Eye (tissue), 1 donor: Measurements from ENCODE around the gene TTI1.
A peak's percentile ranks its signal among the peaks of the same experiment; 100 is the strongest.

Experiments used
- DNase-seq: peaks from one replicate; pipeline ENCODE4 v3.0.0-alpha.2; 2015

Gene TTI1

DNA sequence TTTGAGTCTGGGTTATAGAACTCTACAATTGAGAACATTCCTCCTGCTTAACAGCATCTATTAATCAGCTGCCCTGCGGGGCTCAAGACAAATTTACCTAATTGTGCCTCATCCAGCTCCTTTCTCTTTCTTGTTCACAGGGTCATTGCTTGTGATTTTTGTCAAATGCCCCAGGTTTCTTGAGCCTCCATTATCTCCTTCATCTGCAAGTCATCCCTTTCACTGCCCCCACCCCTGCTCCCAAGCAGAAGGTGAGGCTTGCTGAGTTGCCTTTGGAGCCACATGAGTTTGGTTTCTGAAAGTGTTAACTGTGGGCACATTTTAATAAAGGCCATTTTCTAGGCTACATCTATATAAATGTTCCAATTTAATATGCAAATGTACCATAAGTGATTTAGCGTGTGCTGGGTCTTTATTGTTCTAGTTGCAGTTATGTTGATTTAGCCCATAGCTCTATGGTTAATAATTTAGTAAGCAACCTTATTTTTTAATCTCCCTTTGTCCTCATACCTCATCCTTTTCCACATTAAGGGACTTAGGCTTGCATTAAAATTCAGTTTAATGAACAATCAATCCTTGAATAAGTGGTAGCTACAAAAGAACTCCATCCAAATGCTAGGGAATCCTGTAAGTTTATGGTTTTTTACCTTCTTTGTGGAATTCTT lies 74.3 kb downstream of the TTI1 start:
- DNase-seq, result peak; percentile 39

- no peak for DNase-seq
Measured at GRCh38 chr20:37956107-37956585, 77.1 kb downstream of the TTI1 start.

- DNase-seq, result no peak
Measured at GRCh38 chr20:37955511-37955910, 77.7 kb downstream of the TTI1 start.

- peak; percentile 31 for DNase-seq
Measured at GRCh38 chr20:37954626-37955025, 78.6 kb downstream of the TTI1 start.

DNA sequence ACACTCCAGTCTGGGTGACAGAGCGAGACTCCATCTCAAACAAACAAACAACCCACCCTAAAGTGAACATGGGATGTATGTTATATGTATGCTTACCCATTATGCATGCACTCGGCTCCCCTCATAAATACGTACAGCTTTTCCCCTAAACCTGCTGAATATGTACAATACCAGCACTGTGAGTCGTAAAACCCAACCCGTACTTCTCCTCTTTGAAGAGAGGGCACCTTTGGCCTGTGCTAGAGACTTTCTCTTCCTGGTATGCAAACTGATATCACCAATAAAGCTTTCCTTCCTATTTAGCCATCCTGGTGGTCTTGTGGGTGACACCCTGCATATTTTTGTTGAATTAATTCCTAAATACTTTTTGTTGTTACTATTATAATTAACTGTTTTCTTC lies 79.1 kb downstream of the TTI1 start:
- DNase-seq, result no peak

DNA sequence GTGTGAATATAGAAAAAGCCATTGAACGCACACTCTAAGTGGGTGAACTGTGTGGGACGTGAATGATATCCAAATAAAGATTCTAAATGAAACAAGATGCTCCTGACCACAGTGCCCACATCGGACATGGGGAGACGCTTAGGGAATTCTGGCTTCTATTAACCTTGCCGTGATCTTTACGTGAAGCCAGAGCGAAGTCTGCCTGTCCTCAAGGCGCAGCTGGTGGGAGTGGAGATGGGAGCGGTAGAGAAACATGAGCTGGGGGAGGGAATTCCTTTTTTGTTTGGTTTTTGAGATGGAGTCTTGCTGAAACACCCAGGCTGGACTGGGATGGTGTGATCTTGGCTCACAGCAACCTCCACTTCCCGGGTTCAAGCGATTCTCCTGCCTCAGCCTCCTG lies 84.3 kb downstream of the TTI1 start:
- no peak for DNase-seq

- no peak for DNase-seq
Measured at GRCh38 chr20:37947943-37948342, 85.3 kb downstream of the TTI1 start.

- DNase-seq, result no peak
Measured at GRCh38 chr20:37946946-37947345, 86.3 kb downstream of the TTI1 start.

DNA sequence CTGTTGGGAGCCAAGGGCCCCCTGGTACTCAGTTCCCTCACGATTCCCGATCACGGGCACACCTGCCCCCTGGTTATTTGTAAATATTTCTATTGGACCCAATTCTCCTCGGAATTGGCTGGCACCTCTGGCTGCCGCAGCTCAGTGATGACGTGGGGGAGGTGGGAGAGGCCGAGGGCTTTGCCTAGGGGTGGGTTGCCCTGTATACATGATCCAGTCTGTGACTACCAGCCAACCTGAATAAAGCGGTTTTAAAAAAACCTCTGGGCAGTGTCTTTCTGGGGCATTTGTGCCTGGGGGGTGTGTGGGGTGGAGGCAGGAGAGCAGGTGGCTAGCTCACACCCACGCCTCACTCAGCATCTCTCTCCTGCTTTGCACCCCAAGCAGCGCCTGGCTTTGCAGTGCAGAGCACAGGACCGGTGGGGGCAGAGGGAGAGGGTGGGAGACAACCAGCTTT lies 88.1 kb downstream of the TTI1 start:
- no peak for DNase-seq

DNA sequence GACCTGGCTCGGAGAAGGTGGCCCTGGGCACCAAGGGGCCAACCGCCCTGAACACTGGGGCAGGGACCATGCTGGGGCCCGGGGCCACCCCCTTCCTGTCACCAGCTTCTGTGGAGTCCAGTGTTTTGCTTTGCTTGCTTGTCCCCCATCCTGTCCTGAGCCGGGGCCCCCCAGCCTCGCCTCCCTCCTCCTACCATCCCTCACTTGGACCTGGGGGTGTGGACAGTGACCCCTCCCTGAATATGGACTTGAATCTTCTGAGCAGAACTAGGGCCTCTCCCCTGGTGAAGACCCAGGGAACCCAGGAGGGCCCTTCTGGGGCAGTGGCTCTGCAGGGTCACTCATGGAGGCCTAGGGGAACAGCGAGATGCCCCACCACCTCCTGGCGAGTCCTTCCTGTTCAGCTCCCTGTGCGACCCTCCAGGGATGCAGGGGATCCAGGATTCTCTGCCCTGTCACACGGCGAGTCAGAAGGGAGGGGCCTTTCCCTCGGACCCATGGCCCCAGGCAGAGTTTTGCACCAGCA lies 88.7 kb downstream of the TTI1 start:
- DNase-seq, result no peak

GRCh38 chr20:37943501-37944455 lies 89.5 kb downstream of the TTI1 start:
- DNase-seq, result no peak

DNA sequence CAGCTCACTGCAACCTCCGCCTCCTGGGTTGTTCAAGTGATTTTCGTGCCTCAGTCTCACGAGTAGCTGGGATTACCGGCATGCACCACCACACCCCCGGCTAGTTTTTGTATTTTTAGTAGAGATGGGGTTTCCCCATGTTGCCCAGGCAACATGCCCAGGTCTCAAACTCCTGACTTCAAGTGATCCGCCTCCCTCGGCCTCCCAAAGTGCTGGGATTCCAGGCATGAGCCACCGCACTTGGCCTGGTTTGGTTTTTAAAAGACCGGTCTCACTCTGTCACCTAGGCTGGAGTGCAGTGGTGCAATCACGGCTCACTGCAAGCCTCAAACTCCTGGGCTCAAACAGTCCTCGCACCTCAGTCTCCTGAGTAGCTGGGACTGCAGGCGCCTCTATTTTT lies 90.2 kb downstream of the TTI1 start:
- DNase-seq, result no peak

DNA sequence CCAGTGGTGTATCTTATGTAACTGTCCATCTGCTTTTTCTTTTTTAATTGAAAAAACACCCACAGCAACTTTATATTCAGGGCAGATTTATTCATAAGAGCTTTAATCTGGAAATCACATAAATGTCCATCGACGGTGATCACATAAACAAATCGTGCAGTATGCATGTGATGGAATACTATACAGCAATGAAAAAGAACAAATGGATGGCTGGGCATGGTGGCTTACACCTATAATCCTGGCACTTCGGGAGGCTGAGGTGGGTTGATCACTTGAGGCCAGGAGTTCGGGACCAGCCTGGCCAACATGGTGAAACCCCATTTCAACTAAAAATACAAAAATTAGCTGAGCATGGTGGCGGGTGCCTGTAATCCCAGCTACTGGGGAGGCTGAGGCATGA lies 91.3 kb downstream of the TTI1 start:
- DNase-seq, result no peak

DNA sequence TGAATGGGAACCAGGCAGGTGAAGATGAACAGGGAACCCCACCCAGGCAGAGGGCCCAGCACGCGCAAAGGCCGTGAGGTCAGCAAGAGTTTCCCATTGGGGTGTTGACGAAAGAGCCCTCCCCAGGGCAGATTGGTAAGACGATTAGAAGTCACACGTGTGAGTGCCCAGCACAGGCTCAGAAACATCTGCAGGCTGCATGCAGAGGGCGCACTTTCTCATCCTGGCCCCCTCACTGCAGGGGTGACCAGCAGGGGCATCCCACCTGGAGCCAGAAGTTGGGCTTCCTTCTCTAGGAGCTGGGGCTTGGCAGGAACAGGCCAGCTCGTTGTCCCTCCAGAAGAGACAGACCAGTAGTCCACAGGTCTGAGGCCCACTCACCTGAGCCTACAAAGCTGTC lies 91.9 kb downstream of the TTI1 start:
- DNase-seq, result no peak

DNA sequence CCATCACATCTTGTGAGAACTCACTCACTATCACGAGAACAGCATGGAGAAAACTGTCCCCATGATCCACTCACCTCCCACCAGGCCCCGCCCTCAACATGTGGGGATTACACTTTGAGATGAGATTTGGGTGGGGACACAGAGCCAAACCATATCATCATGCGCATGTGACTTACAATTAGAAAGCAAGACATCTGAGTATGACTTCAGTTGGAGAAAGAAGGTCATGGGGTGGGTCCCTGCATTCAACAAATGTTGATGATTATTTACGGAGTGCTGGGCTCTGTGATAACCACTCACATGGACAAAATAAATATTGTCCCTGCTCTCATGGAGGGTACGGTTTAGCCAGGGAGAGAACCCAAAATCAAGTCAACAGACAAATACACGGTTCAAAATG lies 92.4 kb downstream of the TTI1 start:
- no peak for DNase-seq

DNA sequence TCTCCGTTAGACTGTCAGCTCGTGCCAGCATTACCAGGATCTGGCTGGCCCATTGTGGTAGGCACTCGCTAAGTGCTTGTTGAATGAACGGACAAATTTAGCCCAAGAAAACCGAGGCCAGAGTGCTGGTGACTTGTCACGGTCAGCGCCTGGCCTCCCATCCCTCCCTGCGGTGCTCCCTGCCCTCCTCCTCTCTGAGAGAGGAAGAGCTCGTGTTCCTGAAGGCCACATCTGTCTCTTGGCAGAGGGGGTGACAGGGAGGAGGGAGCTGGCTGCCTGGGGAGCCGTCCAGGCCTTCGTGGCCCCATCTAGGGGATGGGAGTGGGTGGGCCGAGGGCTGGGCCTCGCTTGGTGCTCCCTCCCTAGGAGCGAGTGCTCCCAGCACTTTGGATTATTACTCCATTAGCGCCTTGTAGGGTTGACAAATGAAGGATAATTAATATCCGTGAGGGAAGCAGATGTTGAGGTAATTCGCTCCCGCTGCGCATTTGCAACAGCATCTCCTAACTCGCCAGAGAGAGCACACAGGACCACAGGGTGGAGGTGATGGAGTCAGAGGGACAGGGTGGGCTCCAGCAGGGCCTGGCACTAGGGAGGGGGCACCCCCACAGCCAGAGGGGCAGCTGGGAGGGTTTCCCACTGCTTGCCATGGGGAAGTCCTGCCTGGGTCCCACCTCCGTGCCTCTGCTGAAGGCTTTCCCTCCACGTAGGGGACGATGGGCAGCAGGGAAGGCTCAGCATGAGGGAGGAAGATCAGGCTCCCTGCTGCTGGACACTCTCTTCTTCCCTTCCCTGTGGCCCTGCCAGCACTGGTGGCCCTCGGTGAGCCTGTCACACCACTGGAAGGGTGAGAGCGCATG lies 93.3 kb downstream of the TTI1 start:
- DNase-seq, result no peak

- no peak for DNase-seq
Measured at GRCh38 chr20:37938954-37939353, 94.3 kb downstream of the TTI1 start.

DNA sequence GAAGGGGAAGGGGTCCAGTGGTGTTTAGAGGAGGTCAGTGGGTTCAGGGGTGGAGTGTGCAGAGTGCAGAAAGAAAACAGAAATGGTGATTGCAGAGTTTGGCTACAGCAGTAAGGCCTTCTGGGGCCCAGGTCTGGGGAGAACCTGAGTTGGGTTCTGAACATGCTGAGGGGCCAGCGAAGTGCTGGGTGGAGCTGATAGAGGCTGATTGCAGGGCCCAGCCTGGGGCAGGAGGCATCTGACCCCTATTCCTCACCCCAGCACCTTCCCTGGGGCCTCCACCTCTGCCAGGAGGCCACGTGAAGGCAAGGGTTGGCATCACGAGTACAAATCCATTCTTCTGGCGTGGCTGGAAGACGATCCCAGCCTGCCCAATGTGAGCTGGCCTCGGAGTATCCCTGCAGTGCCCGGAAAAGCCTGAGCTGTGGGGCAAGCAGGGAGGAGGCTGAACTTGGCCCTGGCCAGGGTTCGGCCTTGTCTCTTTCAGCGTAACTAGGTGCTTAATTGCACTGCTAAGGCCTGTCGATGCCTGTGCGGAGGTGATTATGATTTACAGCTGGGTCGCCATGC lies 95.0 kb downstream of the TTI1 start:
- DNase-seq, result no peak

DNA sequence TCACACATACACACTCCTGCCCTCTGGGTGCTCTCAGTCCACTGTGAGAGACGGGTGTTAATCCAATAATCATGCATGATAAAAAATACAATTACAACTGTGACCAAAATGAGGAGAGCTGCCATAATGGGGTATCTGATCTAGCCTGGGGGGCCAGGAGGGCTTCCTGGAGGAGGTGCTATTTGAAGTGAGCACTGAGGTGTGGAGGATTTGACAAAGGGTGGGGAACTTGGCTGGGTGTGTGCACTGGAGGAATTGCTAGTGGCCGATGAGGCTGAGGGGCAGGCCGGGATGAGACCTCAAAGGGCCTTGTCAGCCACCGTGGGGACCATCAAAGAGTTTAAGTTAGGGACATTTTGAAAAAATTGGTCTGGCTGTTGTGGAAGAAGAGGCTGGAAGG lies 95.6 kb downstream of the TTI1 start:
- DNase-seq, result no peak

DNA sequence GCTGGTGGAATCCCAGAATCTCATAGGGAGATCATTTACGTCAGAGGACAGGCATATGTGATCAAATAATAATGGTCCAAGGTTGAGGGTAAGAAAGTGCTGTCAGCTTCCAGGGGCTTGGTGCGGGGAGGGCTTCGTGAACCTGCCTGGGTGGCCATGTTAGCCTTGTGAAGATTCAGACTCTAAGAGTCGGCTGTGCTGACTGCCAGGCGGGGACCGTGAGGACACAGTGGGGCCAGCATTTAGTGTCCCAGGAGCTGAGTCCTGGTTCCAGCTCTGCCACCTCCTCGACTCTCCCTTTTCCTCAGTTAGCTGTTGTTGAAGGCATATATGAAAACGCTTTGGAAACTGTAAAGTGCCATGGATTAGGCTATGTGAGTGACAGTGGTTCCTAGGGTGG lies 96.8 kb downstream of the TTI1 start:
- no peak for DNase-seq

GRCh38 chr20:37936041-37936440 lies 97.2 kb downstream of the TTI1 start:
- DNase-seq, result no peak

DNA sequence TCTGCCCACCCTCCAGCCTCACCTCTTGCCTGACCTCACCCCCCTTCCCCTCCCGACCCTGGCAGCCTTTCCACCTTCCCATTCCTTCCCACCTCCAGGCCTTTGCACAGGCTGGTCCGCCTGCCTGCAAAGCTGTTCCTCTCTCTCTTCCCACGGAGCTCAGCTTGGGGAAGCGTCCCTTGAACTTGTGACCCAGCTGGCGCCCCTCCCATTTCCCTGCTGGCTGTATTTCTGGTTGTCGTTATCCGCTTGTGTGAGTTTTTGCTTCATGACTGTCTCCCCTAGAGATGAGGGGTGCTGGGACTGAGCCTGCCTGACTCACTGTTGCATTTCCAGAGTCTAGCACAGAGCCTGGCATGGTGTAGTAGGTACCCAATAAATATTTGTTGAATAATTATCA lies 97.8 kb downstream of the TTI1 start:
- peak; percentile 45 for DNase-seq
